HL-60 (cell line): ENCODE results near the gene ANAPC2.

Experiments
- DNase-seq, 2 experiments: peaks; one replicate each; pipeline ENCODE4 v3.0.0-alpha.2; 2010 to 2020; ENCODE audit warnings: low read depth in 1 of 2, low spot score in 1 of 2
- H3K27ac ChIP-seq: fragments of 250-450 bp; sonication (Bioruptor Pico); replicated peaks from 2 replicates; pipeline ENCODE4 v1.5.1; 2020; ENCODE audit warnings: mild to moderate bottlenecking, moderate library complexity
- H3K27me3 ChIP-seq: fragments of 250-450 bp; sonication (Bioruptor Pico); 2 replicates; pipeline ENCODE4 v1.5.1; 2021; ENCODE audit warnings: mild to moderate bottlenecking, moderate library complexity; ENCODE audit not compliant: insufficient read depth, poor library complexity, severe bottlenecking
- H3K4me3 ChIP-seq: replicated peaks from 2 replicates; pipeline ENCODE4 v1.5.1; 2011; ENCODE audit warnings: mild to moderate bottlenecking, control low read depth, low read length; ENCODE audit not compliant: insufficient read depth
- GABPA ChIP-seq: IDR thresholded peaks from 2 replicates; pipeline ENCODE4 v1.6.1; 2012; ENCODE audit warnings: low read depth
- POLR2AphosphoS5 ChIP-seq: IDR thresholded peaks from 2 replicates; pipeline ENCODE4 v1.6.1; 2012; ENCODE audit warnings: low read depth
- SPI1 ChIP-seq: IDR thresholded peaks from 2 replicates; pipeline ENCODE4 v1.6.1; 2012; ENCODE audit warnings: low read depth, mild to moderate bottlenecking, borderline replicate concordance
- TF ChIP-seq, protein P1 (sequence below): IDR thresholded peaks from 2 replicates; pipeline ENCODE4 v1.6.1; 2012; ENCODE audit warnings: low read depth; ENCODE audit not compliant: insufficient replicate concordance
- TF ChIP-seq, protein P2 (sequence below): IDR thresholded peaks from one replicate; pipeline ENCODE4 v1.5.1; 2011; ENCODE audit warnings: low read length, control low read depth, inconsistent platforms; ENCODE audit not compliant: insufficient read depth

ANAPC2 gene

DNA sequence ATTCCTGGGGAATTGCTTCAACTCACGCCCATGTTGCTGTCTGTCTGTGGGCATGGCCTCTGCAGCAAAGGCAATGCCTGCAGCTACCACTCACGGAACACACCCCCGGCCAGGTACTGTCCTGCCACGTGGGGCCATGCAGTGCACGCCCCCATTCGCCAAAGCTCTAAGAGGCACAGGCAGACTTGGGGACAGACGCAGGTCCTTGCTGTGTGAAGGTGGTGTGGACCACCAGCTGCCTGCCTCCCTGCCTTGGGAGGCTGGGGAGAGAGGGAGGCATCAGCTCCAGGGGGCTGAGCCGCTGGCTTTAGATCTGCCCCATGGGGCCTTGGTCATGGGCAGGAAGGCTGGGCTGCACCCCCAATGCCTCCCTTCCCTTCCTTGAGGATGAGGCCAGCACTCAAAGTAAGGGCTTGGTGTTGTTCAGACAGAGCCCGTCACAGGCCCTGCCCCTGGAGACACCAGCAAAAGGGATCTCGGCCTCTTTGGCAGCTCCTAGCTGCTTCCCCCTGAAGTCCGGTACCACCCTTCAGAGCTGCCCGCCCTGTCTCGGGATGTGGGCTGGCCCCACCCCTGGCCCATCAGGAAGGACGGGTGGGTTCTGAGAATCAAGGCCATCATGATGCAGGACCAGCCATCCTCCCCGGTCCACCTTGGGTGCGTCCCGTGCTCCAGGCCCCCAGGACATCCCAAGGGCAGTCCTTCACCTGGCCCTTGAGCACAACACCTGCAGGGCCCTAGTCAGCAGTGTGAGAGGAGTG lies 47.1 kb downstream of the ANAPC2 start:
- Histone ChIP-seq H3K27ac (no peak overlapping the region), H3K4me3 (no peak overlapping the region), H3K27me3 (peaks cover 37% of the 10 kb centered on the region)
- DNase-seq: no peak
- TF ChIP-seq, protein P1, sequence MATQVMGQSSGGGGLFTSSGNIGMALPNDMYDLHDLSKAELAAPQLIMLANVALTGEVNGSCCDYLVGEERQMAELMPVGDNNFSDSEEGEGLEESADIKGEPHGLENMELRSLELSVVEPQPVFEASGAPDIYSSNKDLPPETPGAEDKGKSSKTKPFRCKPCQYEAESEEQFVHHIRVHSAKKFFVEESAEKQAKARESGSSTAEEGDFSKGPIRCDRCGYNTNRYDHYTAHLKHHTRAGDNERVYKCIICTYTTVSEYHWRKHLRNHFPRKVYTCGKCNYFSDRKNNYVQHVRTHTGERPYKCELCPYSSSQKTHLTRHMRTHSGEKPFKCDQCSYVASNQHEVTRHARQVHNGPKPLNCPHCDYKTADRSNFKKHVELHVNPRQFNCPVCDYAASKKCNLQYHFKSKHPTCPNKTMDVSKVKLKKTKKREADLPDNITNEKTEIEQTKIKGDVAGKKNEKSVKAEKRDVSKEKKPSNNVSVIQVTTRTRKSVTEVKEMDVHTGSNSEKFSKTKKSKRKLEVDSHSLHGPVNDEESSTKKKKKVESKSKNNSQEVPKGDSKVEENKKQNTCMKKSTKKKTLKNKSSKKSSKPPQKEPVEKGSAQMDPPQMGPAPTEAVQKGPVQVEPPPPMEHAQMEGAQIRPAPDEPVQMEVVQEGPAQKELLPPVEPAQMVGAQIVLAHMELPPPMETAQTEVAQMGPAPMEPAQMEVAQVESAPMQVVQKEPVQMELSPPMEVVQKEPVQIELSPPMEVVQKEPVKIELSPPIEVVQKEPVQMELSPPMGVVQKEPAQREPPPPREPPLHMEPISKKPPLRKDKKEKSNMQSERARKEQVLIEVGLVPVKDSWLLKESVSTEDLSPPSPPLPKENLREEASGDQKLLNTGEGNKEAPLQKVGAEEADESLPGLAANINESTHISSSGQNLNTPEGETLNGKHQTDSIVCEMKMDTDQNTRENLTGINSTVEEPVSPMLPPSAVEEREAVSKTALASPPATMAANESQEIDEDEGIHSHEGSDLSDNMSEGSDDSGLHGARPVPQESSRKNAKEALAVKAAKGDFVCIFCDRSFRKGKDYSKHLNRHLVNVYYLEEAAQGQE: no peak
- TF ChIP-seq SPI1: no peak
- no peak for TF ChIP-seq POLR2AphosphoS5
- TF ChIP-seq, protein P2, sequence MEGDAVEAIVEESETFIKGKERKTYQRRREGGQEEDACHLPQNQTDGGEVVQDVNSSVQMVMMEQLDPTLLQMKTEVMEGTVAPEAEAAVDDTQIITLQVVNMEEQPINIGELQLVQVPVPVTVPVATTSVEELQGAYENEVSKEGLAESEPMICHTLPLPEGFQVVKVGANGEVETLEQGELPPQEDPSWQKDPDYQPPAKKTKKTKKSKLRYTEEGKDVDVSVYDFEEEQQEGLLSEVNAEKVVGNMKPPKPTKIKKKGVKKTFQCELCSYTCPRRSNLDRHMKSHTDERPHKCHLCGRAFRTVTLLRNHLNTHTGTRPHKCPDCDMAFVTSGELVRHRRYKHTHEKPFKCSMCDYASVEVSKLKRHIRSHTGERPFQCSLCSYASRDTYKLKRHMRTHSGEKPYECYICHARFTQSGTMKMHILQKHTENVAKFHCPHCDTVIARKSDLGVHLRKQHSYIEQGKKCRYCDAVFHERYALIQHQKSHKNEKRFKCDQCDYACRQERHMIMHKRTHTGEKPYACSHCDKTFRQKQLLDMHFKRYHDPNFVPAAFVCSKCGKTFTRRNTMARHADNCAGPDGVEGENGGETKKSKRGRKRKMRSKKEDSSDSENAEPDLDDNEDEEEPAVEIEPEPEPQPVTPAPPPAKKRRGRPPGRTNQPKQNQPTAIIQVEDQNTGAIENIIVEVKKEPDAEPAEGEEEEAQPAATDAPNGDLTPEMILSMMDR: no peak
- no peak for TF ChIP-seq GABPA

DNA sequence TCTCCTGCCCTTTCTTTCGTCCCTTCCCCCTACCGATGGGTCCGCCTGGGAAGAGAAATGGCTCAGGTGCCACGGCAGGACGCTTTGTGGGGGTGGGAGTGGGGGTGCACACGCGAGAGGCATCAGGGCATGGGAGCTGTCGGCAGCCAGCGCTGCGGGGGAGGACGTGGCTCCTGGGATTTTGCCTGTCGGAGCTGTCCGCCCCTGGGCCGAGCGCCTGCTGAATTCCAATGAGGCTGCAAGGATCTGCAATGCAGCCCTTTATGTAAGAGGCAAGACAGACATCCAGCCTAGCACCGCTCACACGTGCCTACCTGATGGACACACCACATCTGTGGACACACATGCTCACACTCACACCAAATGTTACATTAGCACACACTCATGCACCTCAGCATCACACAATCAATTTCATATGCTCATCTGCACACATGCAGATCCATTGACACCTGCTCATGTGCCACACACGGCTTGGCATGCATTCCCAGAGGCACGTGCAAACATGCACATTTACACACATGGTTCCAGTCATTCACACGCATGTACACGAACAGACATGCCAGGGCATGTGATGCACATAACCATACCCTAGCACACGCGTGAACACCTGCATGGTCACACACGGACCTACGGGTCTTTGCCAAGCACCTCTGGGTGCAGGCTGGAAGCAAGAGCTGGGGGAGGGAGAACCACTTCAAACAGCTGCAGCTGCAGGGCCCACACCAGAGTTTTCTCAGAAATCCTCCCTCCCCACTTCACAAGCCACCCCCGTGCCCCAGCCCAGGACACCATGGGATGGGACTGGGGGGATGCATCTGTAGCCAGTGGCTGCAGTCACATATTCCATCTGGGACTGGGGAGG lies 48.0 kb downstream of the ANAPC2 start:
- no peak for TF ChIP-seq POLR2AphosphoS5
- TF ChIP-seq, protein P2: no peak
- no peak for TF ChIP-seq SPI1
- TF ChIP-seq, protein P1: no peak
- no peak for TF ChIP-seq GABPA
- DNase-seq: no peak
- H3K27ac ChIP-seq: no peak overlapping the region
- no peak overlapping the region for H3K4me3 ChIP-seq
- H3K27me3 ChIP-seq: peaks cover 45% of the 10 kb centered on the region

DNA sequence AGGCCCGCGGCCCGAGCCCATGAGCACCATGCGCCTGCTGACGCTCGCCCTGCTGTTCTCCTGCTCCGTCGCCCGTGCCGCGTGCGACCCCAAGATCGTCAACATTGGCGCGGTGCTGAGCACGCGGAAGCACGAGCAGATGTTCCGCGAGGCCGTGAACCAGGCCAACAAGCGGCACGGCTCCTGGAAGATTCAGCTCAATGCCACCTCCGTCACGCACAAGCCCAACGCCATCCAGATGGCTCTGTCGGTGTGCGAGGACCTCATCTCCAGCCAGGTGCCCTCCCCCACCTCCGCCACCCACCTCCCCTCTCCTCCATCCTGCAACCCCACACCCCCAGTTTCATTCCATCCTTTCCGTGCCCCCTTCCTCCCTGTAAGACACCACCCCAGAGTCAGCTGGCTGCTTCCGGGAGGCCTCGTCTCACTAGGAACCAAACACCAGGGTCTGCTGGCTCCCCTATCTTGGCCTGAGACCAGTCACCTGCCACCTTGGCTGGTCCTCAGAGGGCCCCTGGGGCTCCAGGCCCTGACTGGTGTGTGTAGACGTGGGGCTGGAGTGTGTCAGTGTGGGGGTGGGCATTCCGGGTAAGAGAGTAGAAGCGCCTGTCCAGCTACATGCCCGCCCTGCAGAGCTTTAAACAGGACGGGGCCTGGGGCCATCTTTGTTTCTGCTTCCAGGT lies 48.8 kb downstream of the ANAPC2 start:
- Histone ChIP-seq H3K27me3 (peaks cover 45% of the 10 kb centered on the region), H3K4me3 (no peak overlapping the region), H3K27ac (no peak overlapping the region)
- TF ChIP-seq, protein P1: no peak
- TF ChIP-seq POLR2AphosphoS5 (no peak), SPI1 (no peak), GABPA (no peak)
- TF ChIP-seq, protein P2: no peak
- DNase-seq: no peak
